ENCODE measurements around the gene SNORC.

SNORC gene

GRCh38 chr2:232888839-232889529, 18.9 kb downstream of the SNORC start:
- DNase-seq: no peak

GRCh38 chr2:232889876-232890401, 19.9 kb downstream of the SNORC start:
- no peak overlapping the region for H3K56ac ChIP-seq (ENCODE audit: low read length)
- H3K18ac ChIP-seq (ENCODE audit: low read length): no peak overlapping the region
- no peaks in the 10 kb centered on the region for H3K36me3 ChIP-seq (ENCODE audit: control insufficient read depth, insufficient read depth, low read length)
- H3K4me2 ChIP-seq (ENCODE audit: low read length): no peak overlapping the region
- no peak overlapping the region for H2BK5ac ChIP-seq (ENCODE audit: low read length)
- no peak overlapping the region for H2BK120ac ChIP-seq (ENCODE audit: low read depth, low read length)
- H3K79me1 ChIP-seq (ENCODE audit: low read length): no peaks in the 10 kb centered on the region
- H2AK5ac ChIP-seq (ENCODE audit: low read length): no peak overlapping the region
- H3K27ac ChIP-seq (ENCODE audit: low read depth, low read length): no peak overlapping the region
- H3K23ac ChIP-seq (ENCODE audit: low read length): no peak overlapping the region
- no peak for DNase-seq
- no peak overlapping the region for H3K9ac ChIP-seq (ENCODE audit: low read length)
- H3K4ac ChIP-seq (ENCODE audit: low read depth, low read length): no peak overlapping the region
- H3K27me3 ChIP-seq (ENCODE audit: insufficient read depth, low read length, poor library complexity): no peaks in the 10 kb centered on the region
- no peak overlapping the region for H4K5ac ChIP-seq (ENCODE audit: low read length)
- WGBS (ENCODE audit: extremely low coverage, insufficient coverage, low lambda C conversion rate): no CpG with 5 or more reads among the region's 5 CpGs
- H2BK15ac ChIP-seq (replicated peaks; ENCODE audit: low read depth): no peak overlapping the region
- no peaks in the 10 kb centered on the region for H3K4me1 ChIP-seq (ENCODE audit: control insufficient read depth, low read depth, low read length)
- H4K8ac ChIP-seq (ENCODE audit: low read depth, low read length): no peak overlapping the region
- H3K79me2 ChIP-seq (ENCODE audit: control insufficient read depth, insufficient read depth, low read length): no peaks in the 10 kb centered on the region
- no peak overlapping the region for H3K4me3 ChIP-seq (ENCODE audit: low read length)

More at GRCh38 chr2:232888839-232889529, 18.9 kb downstream of the SNORC start:
- no peak overlapping the region for H3K27ac ChIP-seq (ENCODE audit: low read depth, low read length)
- H3K36me3 ChIP-seq (ENCODE audit: control insufficient read depth, insufficient read depth, low read length): no peaks in the 10 kb centered on the region
- no peak overlapping the region for H3K18ac ChIP-seq (ENCODE audit: low read length)
- no peaks in the 10 kb centered on the region for H3K79me1 ChIP-seq (ENCODE audit: low read length)
- no peak overlapping the region for H3K9ac ChIP-seq (ENCODE audit: low read length)
- H3K4ac ChIP-seq (ENCODE audit: low read depth, low read length): no peak overlapping the region
- no peak overlapping the region for H4K5ac ChIP-seq (ENCODE audit: low read length)
- no peaks in the 10 kb centered on the region for H3K4me1 ChIP-seq (ENCODE audit: control insufficient read depth, low read depth, low read length)
- no peak overlapping the region for H3K4me2 ChIP-seq (ENCODE audit: low read length)
- H2BK15ac ChIP-seq (replicated peaks; ENCODE audit: low read depth): no peak overlapping the region
- H3K4me3 ChIP-seq (ENCODE audit: low read length): no peak overlapping the region
- no peak overlapping the region for H2BK120ac ChIP-seq (ENCODE audit: low read depth, low read length)
- H3K79me2 ChIP-seq (ENCODE audit: control insufficient read depth, insufficient read depth, low read length): no peaks in the 10 kb centered on the region
- H2AK5ac ChIP-seq (ENCODE audit: low read length): no peak overlapping the region
- H2BK5ac ChIP-seq (ENCODE audit: low read length): no peak overlapping the region
- H3K27me3 ChIP-seq (ENCODE audit: insufficient read depth, low read length, poor library complexity): no peaks in the 10 kb centered on the region
- no peak overlapping the region for H4K8ac ChIP-seq (ENCODE audit: low read depth, low read length)
- no peak overlapping the region for H3K56ac ChIP-seq (ENCODE audit: low read length)
- no CpG with 5 or more reads among the region's 14 CpGs for WGBS (ENCODE audit: extremely low coverage, insufficient coverage, low lambda C conversion rate)
- no peak overlapping the region for H3K23ac ChIP-seq (ENCODE audit: low read length)

- no CpG with 5 or more reads among the region's 11 CpGs for WGBS (ENCODE audit: extremely low coverage, insufficient coverage, low lambda C conversion rate)
- no peak overlapping the region for H2BK15ac ChIP-seq (replicated peaks; ENCODE audit: low read depth)
- DNase-seq: no peak
These were observed 20.5 kb downstream of the SNORC start for GRCh38 chr2:232890536-232890895.

GRCh38 chr2:232890896-232891601, 21.0 kb downstream of the SNORC start:
- H3K4me1 ChIP-seq (ENCODE audit: control insufficient read depth, low read depth, low read length): no peaks in the 10 kb centered on the region
- no peak overlapping the region for H3K4me3 ChIP-seq (ENCODE audit: low read length)
- H2BK15ac ChIP-seq (replicated peaks; ENCODE audit: low read depth): no peak overlapping the region
- no peaks in the 10 kb centered on the region for H3K79me2 ChIP-seq (ENCODE audit: control insufficient read depth, insufficient read depth, low read length)
- H3K36me3 ChIP-seq (ENCODE audit: control insufficient read depth, insufficient read depth, low read length): no peaks in the 10 kb centered on the region
- no CpG with 5 or more reads among the region's 23 CpGs for WGBS (ENCODE audit: extremely low coverage, insufficient coverage, low lambda C conversion rate)
- H3K9ac ChIP-seq (ENCODE audit: low read length): peak overlapping the region; percentile 23
- H4K8ac ChIP-seq (ENCODE audit: low read depth, low read length): no peak overlapping the region
- no peak overlapping the region for H3K27ac ChIP-seq (ENCODE audit: low read depth, low read length)
- H2AK5ac ChIP-seq (ENCODE audit: low read length): no peak overlapping the region
- no peak overlapping the region for H3K18ac ChIP-seq (ENCODE audit: low read length)
- no peak overlapping the region for H2BK5ac ChIP-seq (ENCODE audit: low read length)
- no peaks in the 10 kb centered on the region for H3K27me3 ChIP-seq (ENCODE audit: insufficient read depth, low read length, poor library complexity)
- no peak overlapping the region for H3K4ac ChIP-seq (ENCODE audit: low read depth, low read length)
- no peak overlapping the region for H3K23ac ChIP-seq (ENCODE audit: low read length)
- peak; percentile 80 for DNase-seq
- H3K79me1 ChIP-seq (ENCODE audit: low read length): no peaks in the 10 kb centered on the region
- H2BK120ac ChIP-seq (ENCODE audit: low read depth, low read length): no peak overlapping the region
- no peak overlapping the region for H4K5ac ChIP-seq (ENCODE audit: low read length)
- peak overlapping the region; percentile 34 for H3K4me2 ChIP-seq (ENCODE audit: low read length)
- peak overlapping the region; percentile 74 for H3K56ac ChIP-seq (ENCODE audit: low read length)

More at GRCh38 chr2:232890536-232890895, 20.5 kb downstream of the SNORC start:
- Histone ChIP-seq H3K79me2 (ENCODE audit: control insufficient read depth, insufficient read depth, low read length) (no peaks in the 10 kb centered on the region), H3K23ac (ENCODE audit: low read length) (no peak overlapping the region), H3K4me1 (ENCODE audit: control insufficient read depth, low read depth, low read length) (no peaks in the 10 kb centered on the region), H3K27me3 (ENCODE audit: insufficient read depth, low read length, poor library complexity) (no peaks in the 10 kb centered on the region), H2BK5ac (ENCODE audit: low read length) (no peak overlapping the region), H3K36me3 (ENCODE audit: control insufficient read depth, insufficient read depth, low read length) (no peaks in the 10 kb centered on the region), H3K79me1 (ENCODE audit: low read length) (no peaks in the 10 kb centered on the region), H4K5ac (ENCODE audit: low read length) (no peak overlapping the region), H4K8ac (ENCODE audit: low read depth, low read length) (no peak overlapping the region), H3K4ac (ENCODE audit: low read depth, low read length) (no peak overlapping the region), H3K18ac (ENCODE audit: low read length) (no peak overlapping the region), H3K9ac (ENCODE audit: low read length) (no peak overlapping the region), H3K4me3 (ENCODE audit: low read length) (no peak overlapping the region), H3K27ac (ENCODE audit: low read depth, low read length) (no peak overlapping the region), H2BK120ac (ENCODE audit: low read depth, low read length) (no peak overlapping the region), H3K56ac (ENCODE audit: low read length) (peak overlapping the region; percentile 45), H3K4me2 (ENCODE audit: low read length) (no peak overlapping the region), H2AK5ac (ENCODE audit: low read length) (no peak overlapping the region)

- Histone ChIP-seq H3K18ac (ENCODE audit: low read length) (no peak overlapping the region), H2AK5ac (ENCODE audit: low read length) (no peak overlapping the region), H2BK15ac (replicated peaks; ENCODE audit: low read depth) (no peak overlapping the region), H3K79me1 (ENCODE audit: low read length) (no peaks in the 10 kb centered on the region), H3K9ac (ENCODE audit: low read length) (no peak overlapping the region), H2BK120ac (ENCODE audit: low read depth, low read length) (no peak overlapping the region), H3K27ac (ENCODE audit: low read depth, low read length) (no peak overlapping the region), H2BK5ac (ENCODE audit: low read length) (no peak overlapping the region), H3K56ac (ENCODE audit: low read length) (no peak overlapping the region), H3K4me3 (ENCODE audit: low read length) (no peak overlapping the region), H3K36me3 (ENCODE audit: control insufficient read depth, insufficient read depth, low read length) (no peaks in the 10 kb centered on the region), H3K79me2 (ENCODE audit: control insufficient read depth, insufficient read depth, low read length) (no peaks in the 10 kb centered on the region), H3K4ac (ENCODE audit: low read depth, low read length) (no peak overlapping the region), H3K4me2 (ENCODE audit: low read length) (no peak overlapping the region), H3K4me1 (ENCODE audit: control insufficient read depth, low read depth, low read length) (no peaks in the 10 kb centered on the region), H4K5ac (ENCODE audit: low read length) (no peak overlapping the region), H3K23ac (ENCODE audit: low read length) (no peak overlapping the region), H4K8ac (ENCODE audit: low read depth, low read length) (no peak overlapping the region), H3K27me3 (ENCODE audit: insufficient read depth, low read length, poor library complexity) (no peaks in the 10 kb centered on the region)
- DNase-seq: no peak
- no CpG with 5 or more reads among the region's 11 CpGs for WGBS (ENCODE audit: extremely low coverage, insufficient coverage, low lambda C conversion rate)
These were observed 21.6 kb downstream of the SNORC start for GRCh38 chr2:232891621-232892071.

Measured in mesendoderm (in vitro differentiated cells).